GM23338 (cell line): ENCODE data around the gene ZSWIM5.

Source experiments
- CREB1 ChIP-seq: fragments of 250-450 bp; sonication (Bioruptor Pico); IDR thresholded peaks from 2 replicates; pipeline ENCODE4 v1.5.0; 2020; ENCODE audit warnings: low read depth, mild to moderate bottlenecking, moderate library complexity
- EZH2 ChIP-seq: fragments of 200-600 bp; sonication (generic); IDR thresholded peaks from one replicate; pipeline ENCODE4 v1.8.0; 2017; ENCODE audit warnings: antibody characterized with exemption, mild to moderate bottlenecking, low read depth; ENCODE audit not compliant: unreplicated experiment
- EZH2phosphoT487 ChIP-seq: fragments of 200-600 bp; sonication (generic); IDR thresholded peaks from one replicate; pipeline ENCODE4 v1.8.1; 2018; ENCODE audit warnings: antibody characterized with exemption; ENCODE audit not compliant: unreplicated experiment
- JUNB ChIP-seq: IDR thresholded peaks from one replicate; pipeline ENCODE4 v1.6.1; 2016; ENCODE audit warnings: antibody characterized with exemption; ENCODE audit not compliant: unreplicated experiment
- NANOG ChIP-seq: IDR thresholded peaks from 2 replicates; pipeline ENCODE4 v1.6.1; 2016; ENCODE audit warnings: antibody characterized with exemption, borderline replicate concordance
- POLR2AphosphoS5 ChIP-seq: IDR thresholded peaks from 2 replicates; pipeline ENCODE4 v1.6.1; 2016; ENCODE audit warnings: antibody characterized with exemption, low read depth
- STAT1 ChIP-seq: IDR thresholded peaks from one replicate; pipeline ENCODE4 v1.6.1; 2016; ENCODE audit warnings: antibody characterized with exemption; ENCODE audit not compliant: unreplicated experiment
- ZNF114 ChIP-seq: fragments of 250-450 bp; sonication (Bioruptor Pico); IDR thresholded peaks from 2 replicates; pipeline ENCODE4 v1.5.0; 2020; ENCODE audit warnings: mild to moderate bottlenecking, moderate library complexity
- ZNF331 ChIP-seq: fragments of 250-450 bp; sonication (Bioruptor Pico); IDR thresholded peaks from 2 replicates; pipeline ENCODE4 v1.5.0; 2020; ENCODE audit warnings: low read depth, mild to moderate bottlenecking, moderate library complexity
- TF ChIP-seq, protein P1 (sequence below), 2 experiments: fragments of 200-600 bp in 1 of 2; sonication (generic) in 1 of 2; conservative IDR thresholded peaks; 2 replicates each; pipeline versions ENCODE4 v1.5.1 to v1.6.1; 2016 to 2017; ENCODE audit warnings: antibody characterized with exemption in 2 of 2, low read depth in 2 of 2, mild to moderate bottlenecking in 2 of 2, moderate library complexity in 1 of 2
- TF ChIP-seq, protein P2 (sequence below): IDR thresholded peaks from one replicate; pipeline ENCODE4 v1.6.1; 2018; ENCODE audit warnings: antibody characterized with exemption; ENCODE audit not compliant: unreplicated experiment
- TF ChIP-seq, protein P3 (sequence below): IDR thresholded peaks from 2 replicates; pipeline ENCODE4 v1.6.1; 2016; ENCODE audit warnings: antibody characterized with exemption

DNA sequence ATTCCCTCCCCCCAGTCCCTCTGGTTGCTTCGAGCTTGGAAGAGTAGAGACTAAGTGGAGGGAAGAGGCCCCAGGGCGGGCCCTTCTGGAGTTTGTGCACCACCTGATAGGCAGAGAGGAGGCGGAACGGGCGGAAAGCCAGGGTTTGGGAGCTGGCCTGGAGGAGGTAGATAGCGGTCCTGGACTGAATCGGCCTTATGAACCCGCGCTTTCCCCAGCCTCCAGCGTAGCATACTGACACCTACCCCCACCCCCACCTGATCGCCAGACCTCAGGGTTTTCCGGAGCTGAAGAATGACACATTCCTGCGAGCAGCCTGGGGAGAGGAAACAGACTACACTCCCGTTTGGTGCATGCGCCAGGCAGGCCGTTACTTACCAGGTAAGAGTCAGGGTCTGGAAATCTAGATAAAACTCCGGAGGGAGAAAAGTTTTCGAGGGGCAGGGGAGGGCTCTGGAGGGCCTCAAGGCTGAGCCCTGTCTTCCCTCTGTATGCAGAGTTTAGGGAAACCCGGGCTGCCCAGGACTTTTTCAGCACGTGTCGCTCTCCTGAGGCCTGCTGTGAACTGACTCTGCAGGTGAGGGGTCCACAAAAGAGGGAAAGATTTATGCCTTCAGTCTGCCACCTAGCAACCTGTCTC is 193.6 kb downstream of the ZSWIM5 start:
- TF ChIP-seq, protein P1, sequence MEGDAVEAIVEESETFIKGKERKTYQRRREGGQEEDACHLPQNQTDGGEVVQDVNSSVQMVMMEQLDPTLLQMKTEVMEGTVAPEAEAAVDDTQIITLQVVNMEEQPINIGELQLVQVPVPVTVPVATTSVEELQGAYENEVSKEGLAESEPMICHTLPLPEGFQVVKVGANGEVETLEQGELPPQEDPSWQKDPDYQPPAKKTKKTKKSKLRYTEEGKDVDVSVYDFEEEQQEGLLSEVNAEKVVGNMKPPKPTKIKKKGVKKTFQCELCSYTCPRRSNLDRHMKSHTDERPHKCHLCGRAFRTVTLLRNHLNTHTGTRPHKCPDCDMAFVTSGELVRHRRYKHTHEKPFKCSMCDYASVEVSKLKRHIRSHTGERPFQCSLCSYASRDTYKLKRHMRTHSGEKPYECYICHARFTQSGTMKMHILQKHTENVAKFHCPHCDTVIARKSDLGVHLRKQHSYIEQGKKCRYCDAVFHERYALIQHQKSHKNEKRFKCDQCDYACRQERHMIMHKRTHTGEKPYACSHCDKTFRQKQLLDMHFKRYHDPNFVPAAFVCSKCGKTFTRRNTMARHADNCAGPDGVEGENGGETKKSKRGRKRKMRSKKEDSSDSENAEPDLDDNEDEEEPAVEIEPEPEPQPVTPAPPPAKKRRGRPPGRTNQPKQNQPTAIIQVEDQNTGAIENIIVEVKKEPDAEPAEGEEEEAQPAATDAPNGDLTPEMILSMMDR (conservative IDR thresholded peaks at IDR 0.05; ENCODE audit: low read depth in 2 of 2) = no peak
- no peak for TF ChIP-seq ZNF331 (CRISPR knock-in tag)
- TF ChIP-seq POLR2AphosphoS5 = no peak
- TF ChIP-seq, protein P2, sequence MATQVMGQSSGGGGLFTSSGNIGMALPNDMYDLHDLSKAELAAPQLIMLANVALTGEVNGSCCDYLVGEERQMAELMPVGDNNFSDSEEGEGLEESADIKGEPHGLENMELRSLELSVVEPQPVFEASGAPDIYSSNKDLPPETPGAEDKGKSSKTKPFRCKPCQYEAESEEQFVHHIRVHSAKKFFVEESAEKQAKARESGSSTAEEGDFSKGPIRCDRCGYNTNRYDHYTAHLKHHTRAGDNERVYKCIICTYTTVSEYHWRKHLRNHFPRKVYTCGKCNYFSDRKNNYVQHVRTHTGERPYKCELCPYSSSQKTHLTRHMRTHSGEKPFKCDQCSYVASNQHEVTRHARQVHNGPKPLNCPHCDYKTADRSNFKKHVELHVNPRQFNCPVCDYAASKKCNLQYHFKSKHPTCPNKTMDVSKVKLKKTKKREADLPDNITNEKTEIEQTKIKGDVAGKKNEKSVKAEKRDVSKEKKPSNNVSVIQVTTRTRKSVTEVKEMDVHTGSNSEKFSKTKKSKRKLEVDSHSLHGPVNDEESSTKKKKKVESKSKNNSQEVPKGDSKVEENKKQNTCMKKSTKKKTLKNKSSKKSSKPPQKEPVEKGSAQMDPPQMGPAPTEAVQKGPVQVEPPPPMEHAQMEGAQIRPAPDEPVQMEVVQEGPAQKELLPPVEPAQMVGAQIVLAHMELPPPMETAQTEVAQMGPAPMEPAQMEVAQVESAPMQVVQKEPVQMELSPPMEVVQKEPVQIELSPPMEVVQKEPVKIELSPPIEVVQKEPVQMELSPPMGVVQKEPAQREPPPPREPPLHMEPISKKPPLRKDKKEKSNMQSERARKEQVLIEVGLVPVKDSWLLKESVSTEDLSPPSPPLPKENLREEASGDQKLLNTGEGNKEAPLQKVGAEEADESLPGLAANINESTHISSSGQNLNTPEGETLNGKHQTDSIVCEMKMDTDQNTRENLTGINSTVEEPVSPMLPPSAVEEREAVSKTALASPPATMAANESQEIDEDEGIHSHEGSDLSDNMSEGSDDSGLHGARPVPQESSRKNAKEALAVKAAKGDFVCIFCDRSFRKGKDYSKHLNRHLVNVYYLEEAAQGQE = no peak
- no peak for TF ChIP-seq EZH2
- TF ChIP-seq, protein P3, sequence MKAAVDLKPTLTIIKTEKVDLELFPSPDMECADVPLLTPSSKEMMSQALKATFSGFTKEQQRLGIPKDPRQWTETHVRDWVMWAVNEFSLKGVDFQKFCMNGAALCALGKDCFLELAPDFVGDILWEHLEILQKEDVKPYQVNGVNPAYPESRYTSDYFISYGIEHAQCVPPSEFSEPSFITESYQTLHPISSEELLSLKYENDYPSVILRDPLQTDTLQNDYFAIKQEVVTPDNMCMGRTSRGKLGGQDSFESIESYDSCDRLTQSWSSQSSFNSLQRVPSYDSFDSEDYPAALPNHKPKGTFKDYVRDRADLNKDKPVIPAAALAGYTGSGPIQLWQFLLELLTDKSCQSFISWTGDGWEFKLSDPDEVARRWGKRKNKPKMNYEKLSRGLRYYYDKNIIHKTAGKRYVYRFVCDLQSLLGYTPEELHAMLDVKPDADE = no peak
- TF ChIP-seq STAT1 = no peak
- TF ChIP-seq NANOG = no peak
- no peak for TF ChIP-seq EZH2phosphoT487
- no peak for TF ChIP-seq JUNB
- TF ChIP-seq CREB1 (CRISPR knock-in tag) = no peak
- no peak for TF ChIP-seq ZNF114 (CRISPR knock-in tag)
